ENCODE results near the gene EHMT1. TPM values are rescaled to one million over a fixed set of nuclear protein-coding genes. Genes with fewer than 3 reads are reported as not detected.

Gene EHMT1
- total and polyA plus RNA-seq, 2 of the 8 experiments (the other 6 are each of a cell fraction or from before 2014, with no cell fraction given), result 95.7 to 163 TPM

DNA sequence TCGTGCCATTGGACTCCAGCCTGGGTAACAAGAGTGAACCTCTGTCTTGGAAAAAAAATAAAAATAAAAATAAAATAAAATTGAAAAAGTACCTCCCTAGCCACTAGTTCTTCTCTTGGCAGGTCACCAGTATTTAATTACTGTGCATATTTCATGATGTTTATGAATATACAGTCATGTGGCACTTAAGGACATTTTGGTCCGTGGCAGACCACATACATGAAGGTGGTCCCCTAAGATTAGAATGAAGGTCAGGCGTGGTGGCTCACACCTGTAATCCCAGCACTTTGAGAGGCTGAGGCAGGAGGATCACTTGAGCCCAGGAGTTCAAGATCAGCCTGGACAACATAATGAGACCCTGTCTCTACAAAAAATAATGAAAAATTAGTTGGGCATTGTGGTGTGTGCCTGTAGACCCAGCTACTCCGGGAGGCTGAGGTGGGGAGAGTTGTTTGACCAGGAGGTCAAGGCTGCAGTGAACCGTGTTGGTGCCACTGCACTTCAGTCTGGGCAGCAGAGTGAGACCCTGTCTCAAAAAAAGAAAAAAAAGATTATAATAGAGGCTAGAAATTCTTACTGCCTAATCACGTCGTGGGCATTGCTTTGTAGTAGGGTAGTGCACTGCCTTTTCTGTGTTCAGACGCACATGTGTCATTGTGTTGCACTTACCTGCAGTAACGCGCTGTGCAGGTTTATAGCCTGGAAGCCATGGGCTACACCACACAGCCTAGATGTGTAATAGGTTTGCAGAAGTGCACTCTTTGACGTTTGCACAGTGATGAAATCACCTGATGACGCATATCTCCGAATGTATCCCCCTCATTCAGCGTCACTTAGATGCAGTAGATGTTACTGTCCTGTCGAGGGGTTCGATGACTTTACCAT, 12.8 kb downstream of the EHMT1 start:
- ChIA-PET POLR2A (ENCODE audit: partially characterized antibody) (interaction anchor here (1.0 to 1.9 kb wide), 4 partner anchors 12 to 48 kb away, joined by 3 to 9 read pairs (median 4); partner anchors contain the start of gene EHMT1), CTCF (ENCODE audit: partially characterized antibody) (interaction anchor here (1.1 to 1.8 kb wide), 5 partner anchors 10 to 41 kb away, joined by 3 to 5 read pairs (median 4); no protein-coding TSS in a partner anchor)
- 89% methylated on average over 16 of the region's 16 CpGs; no CpG with 5 or more reads in 1 of the 2 experiments for WGBS, 2 experiments (ENCODE audit: extremely low coverage in 1 of 2, insufficient coverage in 1 of 2, insufficient read length in 1 of 2, insufficient replicate concordance in 2 of 2, low coverage in 1 of 2, low lambda C conversion rate in 2 of 2, missing lambda C conversion rate in 1 of 2)
- Histone ChIP-seq H4K5ac (ENCODE audit: insufficient read length, low read depth, low read length) (no peak overlapping the region), H3K36me3 (ENCODE audit: control insufficient read depth in 2 of 4, insufficient read depth in 4 of 4, low read length in 3 of 4) (no peaks in the 10 kb centered on the region; a peak in 1 of 8 replicates), H4K91ac (replicated peaks; ENCODE audit: insufficient read length, low read length) (no peak overlapping the region), H2BK5ac (ENCODE audit: low read depth, low read length) (no peak overlapping the region), H3K27me3 (replicated peaks in 1 of 4; ENCODE audit: control insufficient read depth in 3 of 4, extremely low read depth in 1 of 4, insufficient read depth in 3 of 4, low read length in 3 of 4) (no peaks in the 10 kb centered on the region), H3K23me2 (ENCODE audit: low read depth, low read length) (no peaks in the 10 kb centered on the region), H3K14ac (ENCODE audit: insufficient read length) (no peak overlapping the region), H3K4me1 (replicated peaks in 1 of 4; ENCODE audit: control insufficient read depth in 3 of 4, insufficient read depth in 4 of 4, low read length in 3 of 4) (peaks cover 0 to 7% (median 7%) of the 10 kb centered on the region in 4 experiments; a peak in 6 of 7 replicates), H3K4ac (replicated peaks; ENCODE audit: insufficient read length, low read depth, low read length) (no peak overlapping the region), H4K8ac (ENCODE audit: extremely low read depth, insufficient read depth, low read length) (no peak overlapping the region), H2BK12ac (ENCODE audit: low read depth, low read length) (0 out of 2 replicates have a peak overlapping the region, but pooled peaks have one; percentile 2), H3K9me3 (ENCODE audit: insufficient read depth in 2 of 2, low read depth in 1 of 2, low read length in 1 of 2) (no peaks in the 10 kb centered on the region), H2AFZ (ENCODE audit: low read length) (no peak overlapping the region), H3K79me2 (ENCODE audit: control insufficient read depth in 1 of 2, insufficient read depth in 2 of 2, low read length in 2 of 2) (peaks cover 53 to 99% of the 10 kb centered on the region in 2 experiments), H2BK20ac (ENCODE audit: low read length) (no peak overlapping the region), H3K4me2 (ENCODE audit: insufficient read depth in 1 of 2, low read depth in 2 of 2, low read length in 2 of 2) (no peak overlapping the region), H3K18ac (ENCODE audit: extremely low read depth, low read length) (no peak overlapping the region), H2BK120ac (replicated peaks; ENCODE audit: low read depth, low read length) (no peak overlapping the region), H3K9ac (replicated peaks in 1 of 4; ENCODE audit: extremely low read depth in 1 of 4, low read depth in 3 of 4, low read length in 3 of 4) (no peak overlapping the region; a peak in 1 of 7 replicates), H3K23ac (ENCODE audit: insufficient read length) (no peak overlapping the region), H2AK5ac (ENCODE audit: low read depth, low read length) (no peak overlapping the region), H3K27ac (ENCODE audit: low read depth, low read length) (no peak overlapping the region), H4K20me1 (replicated peaks in 1 of 2; ENCODE audit: control insufficient read depth in 1 of 2, insufficient read depth in 2 of 2, low read length in 2 of 2) (peaks cover 21 to 25% of the 10 kb centered on the region in 2 experiments), H3K4me3 (ENCODE audit: extremely low read depth in 1 of 4, insufficient read depth in 2 of 4, low read depth in 3 of 4, low read length in 4 of 4) (no peak overlapping the region), H2BK15ac (ENCODE audit: low read length) (no peak overlapping the region), H3K56ac (replicated peaks; ENCODE audit: insufficient read length, low read depth, low read length) (no peak overlapping the region), H3K79me1 (ENCODE audit: low read depth, low read length) (peaks cover 25% of the 10 kb centered on the region)
- DNase-seq (ENCODE audit: low read depth in 1 of 2, low spot score in 2 of 2) (no peak), FAIRE-seq (no peak)
- TF ChIP-seq, protein P1, sequence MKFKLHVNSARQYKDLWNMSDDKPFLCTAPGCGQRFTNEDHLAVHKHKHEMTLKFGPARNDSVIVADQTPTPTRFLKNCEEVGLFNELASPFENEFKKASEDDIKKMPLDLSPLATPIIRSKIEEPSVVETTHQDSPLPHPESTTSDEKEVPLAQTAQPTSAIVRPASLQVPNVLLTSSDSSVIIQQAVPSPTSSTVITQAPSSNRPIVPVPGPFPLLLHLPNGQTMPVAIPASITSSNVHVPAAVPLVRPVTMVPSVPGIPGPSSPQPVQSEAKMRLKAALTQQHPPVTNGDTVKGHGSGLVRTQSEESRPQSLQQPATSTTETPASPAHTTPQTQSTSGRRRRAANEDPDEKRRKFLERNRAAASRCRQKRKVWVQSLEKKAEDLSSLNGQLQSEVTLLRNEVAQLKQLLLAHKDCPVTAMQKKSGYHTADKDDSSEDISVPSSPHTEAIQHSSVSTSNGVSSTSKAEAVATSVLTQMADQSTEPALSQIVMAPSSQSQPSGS (IDR thresholded peaks at IDR 0.05; ENCODE audit: low read length), result no peak
- TF ChIP-seq TCF12 (IDR thresholded peaks at IDR 0.05; ENCODE audit: low read depth, low read length) (no peak), TAF1 (IDR thresholded peaks at IDR 0.05; ENCODE audit: low read depth, low read length) (no peak), SAP30 (IDR thresholded peaks at IDR 0.05; ENCODE audit: insufficient read depth, insufficient replicate concordance, low read length) (no peak), CEBPB (IDR thresholded peaks at IDR 0.05; ENCODE audit: low read depth, low read length) (no peak), SIN3A (conservative IDR thresholded peaks at IDR 0.05 in 1 of 2, IDR thresholded peaks at IDR 0.05 in 1 of 2; ENCODE audit: low read depth in 1 of 2, low read length in 2 of 2) (no peak), SIRT6 (IDR thresholded peaks at IDR 0.05; ENCODE audit: low read length) (no peak)
- TF ChIP-seq, protein P2, sequence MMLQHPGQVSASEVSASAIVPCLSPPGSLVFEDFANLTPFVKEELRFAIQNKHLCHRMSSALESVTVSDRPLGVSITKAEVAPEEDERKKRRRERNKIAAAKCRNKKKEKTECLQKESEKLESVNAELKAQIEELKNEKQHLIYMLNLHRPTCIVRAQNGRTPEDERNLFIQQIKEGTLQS (IDR thresholded peaks at IDR 0.05; ENCODE audit: insufficient read depth, low read depth, low read length), result no peak

Measured in H1 (cell line).